Activated CD8-positive, alpha-beta memory T cell treated with anti-CD3 and anti-CD28 coated beads for 4 hours (primary cell): ENCODE measurements around the gene KCND1.

ENCODE experiments used
- DNase-seq, 2 donors: peaks; one replicate each; pipeline ENCODE4 v3.0.0-alpha.2; 2020; ENCODE audit warnings: low read depth in 2 of 2

KCND1 gene

GRCh38 chrX:48974574-48974973 lies 2.9 kb upstream of the KCND1 start:
- DNase-seq: no peak

GRCh38 chrX:48974033-48974432 lies 2.4 kb upstream of the KCND1 start:
- DNase-seq: no peak

GRCh38 chrX:48972220-48973164 lies 848 bp upstream of the KCND1 start:
- no peak for DNase-seq

GRCh38 chrX:48969471-48969870 lies 2.2 kb downstream of the KCND1 start:
- no peak for DNase-seq

GRCh38 chrX:48968377-48968776 lies 3.3 kb downstream of the KCND1 start:
- DNase-seq: no peak

- DNase-seq: no peak
These were observed 4.7 kb downstream of the KCND1 start for GRCh38 chrX:48966796-48967579.

- no peak for DNase-seq
These were observed 5.7 kb downstream of the KCND1 start for GRCh38 chrX:48965959-48966358.

GRCh38 chrX:48961585-48962091 lies 10.0 kb downstream of the KCND1 start:
- DNase-seq: no peak

GRCh38 chrX:48960291-48960690 lies 11.4 kb downstream of the KCND1 start:
- no peak for DNase-seq

- no peak for DNase-seq
These were observed 13.0 kb downstream of the KCND1 start for GRCh38 chrX:48958635-48959094.

GRCh38 chrX:48957827-48958634 lies 13.6 kb downstream of the KCND1 start:
- DNase-seq: peak; percentile 80 to 91

GRCh38 chrX:48957477-48957826 lies 14.2 kb downstream of the KCND1 start, which contains the start of gene OTUD5:
OTUD5 (minus strand) TSS chrX:48957607; CDS start chrX:48957570, 37 bp downstream.
- peak; percentile 54 to 61 for DNase-seq

- DNase-seq: peak in 1 of 2 donors; percentile 50
These were observed 14.8 kb downstream of the KCND1 start for GRCh38 chrX:48956728-48957414.

- no peak for DNase-seq
These were observed 23.1 kb downstream of the KCND1 start for GRCh38 chrX:48948589-48948988.

- DNase-seq: no peak
These were observed 25.9 kb downstream of the KCND1 start for GRCh38 chrX:48945517-48946348.

GRCh38 chrX:48942895-48943294 lies 28.7 kb downstream of the KCND1 start:
- DNase-seq: no peak

- DNase-seq: no peak
These were observed 31.2 kb downstream of the KCND1 start for GRCh38 chrX:48940404-48940955.

- no peak for DNase-seq
These were observed 32.0 kb downstream of the KCND1 start for GRCh38 chrX:48939524-48940228.
